Measurements from ENCODE around the gene HIRA.
"Not testable (repeated sequence)": the region's sequence is repeated elsewhere in the genome, so short reads cannot be mapped to it uniquely, and the experiment has no call there.

Gene HIRA

DNA sequence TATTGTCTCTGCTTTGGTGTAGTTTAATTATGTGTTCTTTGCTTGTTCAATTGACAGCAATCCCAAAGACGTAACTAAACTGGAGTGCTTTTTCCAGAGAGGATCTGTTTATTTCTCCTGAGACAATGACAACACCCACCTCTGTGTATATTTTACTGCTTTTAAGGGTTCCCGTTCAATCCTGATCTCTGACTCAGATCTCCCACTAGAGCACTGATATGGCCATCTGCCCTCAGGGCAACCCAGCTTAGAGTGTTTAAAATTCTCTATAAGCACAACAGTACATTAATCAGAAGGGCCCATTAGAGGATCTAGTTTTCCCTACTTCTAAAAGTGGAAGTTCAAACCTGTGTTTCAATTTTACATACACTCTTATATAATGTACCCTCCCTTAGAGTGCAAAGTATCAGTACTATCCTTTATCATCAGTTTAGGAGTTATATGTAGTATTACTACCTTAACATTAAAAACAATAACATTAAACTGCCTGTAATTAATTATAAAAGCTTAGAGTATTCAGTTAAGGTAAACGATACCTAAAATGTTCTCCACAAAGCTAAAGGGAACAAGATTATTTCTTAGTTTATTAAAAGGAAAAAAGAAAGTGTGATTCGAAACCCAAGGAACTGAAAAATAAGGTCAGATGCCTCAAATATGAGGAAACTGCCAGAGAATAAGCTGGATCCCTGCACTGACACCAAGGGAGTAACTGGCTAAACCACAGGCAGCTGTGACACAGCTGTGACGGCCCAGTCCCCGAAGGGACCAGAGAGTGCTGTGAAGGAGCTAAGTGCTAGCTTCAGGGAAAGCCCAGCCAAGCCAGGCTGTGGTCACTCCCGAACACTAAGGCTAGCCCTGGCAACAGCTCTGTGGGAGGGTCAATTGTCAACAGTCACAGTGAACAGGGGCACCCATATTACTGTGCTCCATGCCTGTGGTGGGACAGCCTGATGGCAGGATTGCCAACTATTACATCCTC lies 32.2 kb upstream of the HIRA start:
- no peak for DNase-seq

DNA sequence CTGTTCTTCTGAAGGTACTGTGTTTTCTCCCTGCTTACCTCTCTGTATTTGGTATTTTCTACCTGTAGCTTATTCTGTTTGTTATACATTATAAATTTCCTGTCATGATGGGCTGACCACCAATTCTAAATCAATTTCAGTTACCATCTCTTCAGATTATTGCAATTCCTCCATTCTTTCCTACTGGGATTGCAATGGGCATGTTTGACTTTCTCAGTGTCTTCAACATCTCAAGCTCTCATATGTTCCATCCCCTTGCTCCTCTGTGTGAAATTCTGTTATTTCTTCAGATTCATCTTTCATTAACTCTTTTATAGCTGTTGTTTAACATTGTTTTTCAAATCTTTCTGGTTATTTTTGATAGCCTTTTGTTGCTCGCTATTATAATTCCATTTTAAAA lies 31.5 kb upstream of the HIRA start:
- no peak for DNase-seq

DNA sequence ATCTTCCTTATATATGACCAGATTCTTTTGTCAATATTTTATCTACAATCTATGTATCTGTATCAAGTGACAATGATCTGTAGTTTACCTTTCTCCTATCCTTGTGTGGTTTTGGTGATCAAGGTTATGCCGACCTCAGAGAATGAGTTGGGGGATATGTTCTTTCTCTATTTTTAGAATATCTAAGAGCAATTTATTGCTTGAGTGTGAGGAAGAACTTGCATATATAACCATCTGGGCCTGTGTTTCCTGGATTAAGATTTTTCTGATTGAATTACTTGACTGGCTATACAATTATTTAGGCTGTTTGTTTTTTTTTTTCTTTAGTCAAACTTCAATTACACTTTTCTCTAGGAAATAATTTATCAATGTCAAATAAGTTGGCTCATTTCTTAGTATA lies 30.0 kb upstream of the HIRA start:
- no peak for DNase-seq

- DNase-seq, result no peak
Measured at GRCh38 chr22:19460036-19460435, 28.5 kb upstream of the HIRA start.

GRCh38 chr22:19457828-19458428 lies 26.4 kb upstream of the HIRA start:
- DNase-seq, result no peak

DNA sequence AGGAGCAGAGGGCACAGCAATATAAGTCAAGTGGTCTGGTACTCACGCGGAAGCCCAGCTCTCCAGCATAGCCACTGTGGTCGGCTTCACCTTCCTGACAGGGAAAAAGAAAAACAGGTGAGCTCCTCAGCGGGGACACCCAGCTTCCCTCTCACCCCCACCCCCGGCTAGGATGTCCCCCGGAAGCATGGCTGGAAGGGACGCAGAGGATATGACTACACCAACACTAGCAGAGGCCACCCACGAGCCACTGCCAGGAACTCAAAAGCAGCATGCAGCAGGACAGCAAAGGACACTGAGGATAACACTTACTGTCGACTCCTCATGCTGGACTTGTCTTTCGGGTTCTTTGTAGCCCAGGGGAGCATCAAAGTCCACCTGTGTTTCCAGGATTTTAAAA lies 25.0 kb upstream of the HIRA start:
- DNase-seq, result no peak

DNA sequence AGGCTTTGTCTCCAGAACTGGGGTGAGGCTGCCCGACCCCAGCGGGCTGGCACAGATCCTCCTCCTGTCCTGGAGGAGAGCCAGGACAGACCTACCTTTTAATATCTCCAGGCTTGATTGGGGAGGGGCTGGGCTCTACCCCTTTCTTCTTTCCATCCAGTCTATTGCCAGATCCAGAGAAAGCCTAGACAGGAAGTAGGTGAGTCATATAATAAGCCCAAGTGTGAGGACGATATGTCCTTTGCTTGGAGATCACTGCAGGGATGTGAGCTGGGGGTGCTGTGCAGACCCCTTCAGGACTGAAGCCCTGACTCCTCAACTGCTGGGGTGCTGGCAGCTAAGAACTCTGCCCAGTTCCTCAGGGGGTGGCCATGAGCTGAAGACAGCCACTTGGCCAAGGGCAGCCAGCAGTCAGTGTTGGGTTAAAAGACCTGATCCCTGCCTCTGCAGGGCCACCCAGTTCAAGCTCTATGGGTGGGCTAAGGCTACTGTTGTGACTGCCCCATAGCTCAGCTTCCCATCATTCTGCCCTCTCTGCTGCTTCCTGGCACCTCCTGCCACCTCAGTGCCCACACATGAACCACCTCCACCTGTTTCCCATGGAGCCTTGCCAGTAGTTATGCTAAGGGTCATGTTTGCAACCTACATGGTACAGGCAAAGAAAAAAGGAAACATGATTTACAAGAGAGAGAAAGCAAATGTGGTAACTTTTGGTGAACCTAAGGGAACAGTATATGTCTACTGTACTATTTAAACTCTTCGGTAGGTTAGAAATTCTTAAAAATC lies 24.2 kb upstream of the HIRA start:
- DNase-seq, result no peak

DNA sequence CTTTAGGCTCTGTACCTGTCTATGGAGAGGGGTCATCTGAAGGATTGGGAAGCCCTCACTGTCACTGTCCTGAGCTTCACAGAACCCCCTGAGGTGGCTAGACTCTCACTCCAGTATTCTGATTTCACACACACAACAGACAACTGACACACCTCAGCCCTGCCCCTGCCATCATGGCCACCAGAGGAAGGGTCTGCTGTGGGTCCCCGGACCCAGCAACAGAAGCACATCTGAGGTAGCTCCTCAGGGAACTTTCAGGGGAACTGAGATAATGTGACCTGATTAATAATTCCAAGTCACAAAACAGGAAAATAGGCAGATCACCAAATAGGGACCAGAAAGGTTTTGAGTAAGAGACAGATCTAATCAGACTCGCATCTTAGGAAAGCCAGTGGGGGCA lies 23.5 kb upstream of the HIRA start:
- DNase-seq, result no peak

GRCh38 chr22:19454156-19454555 lies 22.6 kb upstream of the HIRA start:
- DNase-seq, result no peak

DNA sequence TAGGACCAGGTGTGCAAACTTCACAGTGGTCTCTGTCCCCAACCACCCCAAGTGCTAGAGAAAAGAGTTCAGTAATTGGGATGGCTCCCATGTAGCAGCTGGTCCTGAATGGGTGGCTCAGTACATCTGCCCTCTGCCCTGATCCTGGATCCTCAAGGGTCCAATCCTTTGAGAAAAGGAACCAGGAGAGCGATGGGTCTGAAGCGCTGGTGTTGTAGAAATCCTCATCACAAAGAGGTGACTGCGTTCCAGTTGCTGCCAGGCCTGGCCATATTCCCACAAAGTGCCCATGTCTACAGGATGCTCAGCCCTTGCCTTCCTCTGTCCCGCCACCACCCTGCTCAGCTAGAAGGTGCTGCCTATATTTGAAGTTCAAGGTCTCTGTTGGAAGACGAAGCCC lies 22.2 kb upstream of the HIRA start:
- DNase-seq, result no peak

DNA sequence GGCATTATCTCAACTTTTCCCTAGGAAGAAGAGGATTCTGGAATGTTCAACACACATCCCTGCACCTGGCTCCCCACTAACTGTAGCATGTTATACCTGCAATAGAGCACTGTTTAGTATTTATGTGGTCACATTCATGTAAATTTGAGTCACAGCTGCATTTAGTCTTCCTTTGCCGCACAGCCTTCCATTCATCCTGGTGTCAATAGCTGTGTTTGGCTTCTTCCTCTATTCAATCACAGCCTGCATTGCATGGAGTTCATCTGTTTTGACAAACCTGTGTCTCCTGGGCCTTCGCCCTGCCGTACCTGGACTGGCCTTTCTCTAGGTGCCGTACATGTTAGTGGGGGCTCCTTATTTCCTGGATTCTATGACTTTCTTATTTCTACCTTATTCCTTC lies 20.0 kb upstream of the HIRA start:
- DNase-seq, result no peak

- no peak for DNase-seq
Measured at GRCh38 chr22:19450363-19451175, 19.0 kb upstream of the HIRA start.

- DNase-seq, result no peak
Measured at GRCh38 chr22:19449422-19449767, 17.9 kb upstream of the HIRA start.

DNA sequence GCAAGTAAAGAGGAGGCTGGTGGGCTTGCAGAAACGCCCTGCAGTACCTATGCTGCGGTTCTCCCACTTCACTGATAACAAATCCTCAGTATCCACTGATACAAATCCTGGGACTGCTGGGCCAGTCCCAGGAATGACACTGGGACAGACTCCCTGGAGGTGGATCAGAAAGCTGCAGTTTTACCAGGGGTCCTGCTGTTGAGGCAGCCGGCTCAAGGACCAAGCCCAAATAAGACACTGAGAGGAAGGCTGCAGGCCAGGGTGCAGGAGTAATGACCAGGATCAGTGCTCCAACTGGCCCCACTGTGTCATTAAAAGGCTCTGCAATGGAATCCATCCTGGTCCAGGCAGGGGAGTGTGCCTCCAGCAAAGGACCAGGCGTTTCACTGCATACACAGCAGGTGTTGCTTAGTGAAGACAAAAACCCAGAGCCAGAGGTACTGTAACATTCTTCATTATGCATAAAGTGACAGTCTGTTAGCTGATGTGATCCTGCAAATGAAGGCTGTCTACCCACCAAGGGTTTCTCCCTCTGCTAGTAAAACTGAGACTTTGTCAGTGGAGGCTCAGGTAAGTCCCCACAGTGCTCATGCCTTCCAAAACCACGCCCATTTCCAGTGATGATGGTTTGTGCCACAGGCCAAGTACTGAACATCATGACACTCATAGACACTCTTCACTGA lies 17.3 kb upstream of the HIRA start:
- DNase-seq, result no peak

GRCh38 chr22:19448076-19448607 lies 16.6 kb upstream of the HIRA start:
- DNase-seq, result no peak

GRCh38 chr22:19447330-19448075 lies 16.0 kb upstream of the HIRA start, which contains the start of gene C22orf39:
TSS of gene C22orf39 (minus strand) at chr22:19447711. CDS start at chr22:19447688, 23 bp downstream.
- DNase-seq, result peak; percentile 83

DNA sequence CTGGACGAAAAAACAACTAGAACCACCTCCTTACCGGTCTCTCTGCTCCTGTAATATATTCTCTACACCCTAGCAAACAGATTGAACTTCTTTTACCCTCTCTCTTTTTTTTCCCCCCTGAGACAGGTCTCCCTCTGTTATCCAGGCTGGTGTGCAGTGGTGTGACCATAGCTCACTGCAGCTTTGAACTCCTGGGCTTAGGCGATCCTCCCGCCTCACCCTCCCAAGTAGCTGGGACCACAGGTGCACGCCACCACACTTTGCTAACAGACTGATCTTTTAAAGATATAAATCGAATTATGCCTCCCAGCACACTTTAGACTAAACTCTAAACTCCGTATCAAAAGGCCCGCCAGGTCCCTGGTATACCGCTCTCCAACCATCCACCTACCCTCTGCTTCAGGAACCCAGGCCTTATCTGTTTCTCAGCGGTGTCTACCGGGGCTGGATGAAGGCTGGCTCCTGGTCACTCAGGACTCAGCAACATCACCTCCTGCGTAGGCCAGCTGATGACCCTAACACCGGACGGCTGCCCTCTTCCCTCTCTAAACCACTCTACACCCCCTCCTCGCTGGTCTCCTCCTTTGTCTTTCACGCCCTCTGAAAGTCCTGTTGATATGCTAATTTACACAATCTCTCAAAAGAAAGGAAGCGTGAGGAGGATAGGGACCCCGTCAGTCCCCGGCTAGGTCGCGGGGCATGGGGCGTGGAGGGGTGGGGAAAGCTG lies 15.2 kb upstream of the HIRA start:
- DNase-seq, result no peak

GRCh38 chr22:19445279-19445982 lies 13.9 kb upstream of the HIRA start:
- not testable (repeated sequence) for DNase-seq

DNA sequence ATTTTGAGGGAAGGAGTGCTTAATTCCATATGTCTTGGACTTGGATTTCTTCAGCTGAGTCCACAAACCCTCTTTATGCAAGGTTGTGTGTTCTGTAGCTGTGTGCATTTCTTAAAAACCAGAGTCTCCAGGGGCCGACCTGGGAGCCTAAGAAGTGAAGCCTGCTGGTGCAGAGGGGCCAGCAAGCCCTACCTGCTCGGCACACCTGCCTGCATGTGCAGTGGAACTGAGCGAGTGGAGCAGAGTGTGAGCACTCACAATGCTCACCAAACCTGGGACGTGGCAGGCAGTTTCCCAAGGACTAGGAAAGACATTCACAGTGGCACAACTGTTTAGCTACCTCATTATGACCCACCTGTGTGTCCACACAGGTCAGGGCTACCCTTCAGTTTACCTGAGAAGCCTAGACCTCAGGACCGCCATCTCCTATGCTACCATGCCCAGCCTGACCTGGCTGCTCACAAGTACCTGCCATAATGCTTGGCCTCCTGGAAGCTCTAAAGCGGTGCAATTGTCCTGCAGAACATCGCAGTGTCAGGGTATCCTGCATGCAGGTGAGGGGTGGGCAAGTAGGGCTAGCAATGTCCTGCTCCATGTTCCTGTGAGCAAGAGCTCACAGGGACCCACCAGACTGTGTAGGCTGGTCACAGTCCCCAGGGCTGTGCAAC lies 12.1 kb upstream of the HIRA start:
- DNase-seq, result no peak
